Esophagus muscularis mucosa (tissue), 2 donors: ENCODE measurements around the gene NEK5.
"Not testable (repeated sequence)": the region's sequence is repeated elsewhere in the genome, so short reads cannot be mapped to it uniquely, and the experiment has no call there.

Experiments
- EP300 ChIP-seq: sonication (generic); formaldehyde crosslinking; IDR thresholded peaks from one replicate; pipeline ENCODE4 v1.6.1; 2017; ENCODE audit warnings: antibody characterized with exemption
- POLR2A ChIP-seq: fragments of 450-650 bp; IDR thresholded peaks from one replicate; pipeline ENCODE4 v1.6.1; 2017; ENCODE audit warnings: antibody characterized with exemption, moderate library complexity, mild to moderate bottlenecking, low read depth

DNA sequence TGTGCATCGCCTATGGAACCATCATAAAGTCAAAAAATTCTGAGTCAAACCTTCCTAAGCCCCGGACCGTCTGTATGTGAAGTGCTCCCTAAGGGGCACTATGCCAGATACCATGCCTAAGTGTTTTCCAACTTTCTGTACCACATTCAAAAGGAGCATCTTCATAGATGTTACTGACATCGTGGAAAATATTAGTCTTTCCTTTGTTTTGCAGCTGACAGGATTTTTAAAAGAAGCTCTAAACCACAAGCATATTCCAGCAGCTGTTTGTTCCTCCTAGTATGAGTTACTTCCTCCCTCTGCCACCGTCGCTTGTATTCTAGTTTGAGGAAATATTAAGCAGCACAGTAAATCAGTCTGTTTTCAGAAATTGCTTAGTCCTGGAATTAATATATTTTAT is 45.1 kb upstream of the NEK5 start:
- not testable (repeated sequence) for TF ChIP-seq POLR2A, EP300
